CD14-positive monocyte (primary cell): ENCODE measurements around the gene ERGIC3. TPM values are rescaled to one million over a fixed set of nuclear protein-coding genes. Genes with fewer than 3 reads are reported as not detected.
A peak's percentile ranks its signal among the peaks of the same experiment; 100 is the strongest.

Source experiments
- DNase-seq, 3 donors: peaks; one replicate each; pipeline ENCODE4 v3.0.0-alpha.2; 2011 to 2022
- H2AFZ ChIP-seq: 2 replicates; pipeline ENCODE4 v1.6.0; 2012; ENCODE audit warnings: mild to moderate bottlenecking, low read depth, low read length, inconsistent platforms; ENCODE audit not compliant: insufficient read depth, poor library complexity, severe bottlenecking
- H3K27ac ChIP-seq, 2 donors: 1 replicate in 1 of 2; 2 replicates in 1 of 2; pipeline ENCODE4 v1.5.1; 2012 to 2013; ENCODE audit warnings: low read length in 2 of 2, control low read depth in 1 of 2, inconsistent platforms in 1 of 2, low read depth in 1 of 2, mild to moderate bottlenecking in 1 of 2
- H3K27me3 ChIP-seq, 2 donors: one replicate each; pipeline versions ENCODE4 v1.6.0 to v1.6.1; 2011 to 2013; ENCODE audit warnings: low read length in 2 of 2; ENCODE audit not compliant: control insufficient read depth in 2 of 2, insufficient read depth in 2 of 2
- H3K36me3 ChIP-seq, 2 donors: replicated peaks in 1 of 2; 1 replicate in 1 of 2; 2 replicates in 1 of 2; pipeline versions ENCODE4 v1.5.1 to v1.6.1; 2012 to 2013; ENCODE audit warnings: low read length in 2 of 2, control low read depth in 1 of 2, inconsistent platforms in 1 of 2, mild to moderate bottlenecking in 1 of 2; ENCODE audit not compliant: insufficient read depth in 2 of 2, control insufficient read depth in 1 of 2
- H3K4me1 ChIP-seq, 2 donors: 1 replicate in 1 of 2; 2 replicates in 1 of 2; pipeline versions ENCODE4 v1.5.1 to v1.6.1; 2012 to 2013; ENCODE audit warnings: low read length in 2 of 2, control low read depth in 1 of 2, inconsistent platforms in 1 of 2, mild to moderate bottlenecking in 1 of 2, moderate library complexity in 1 of 2; ENCODE audit not compliant: insufficient read depth in 2 of 2, control insufficient read depth in 1 of 2
- H3K4me2 ChIP-seq: replicated peaks from 2 replicates; pipeline ENCODE3; 2012; ENCODE audit warnings: low read length, moderate library complexity, mild to moderate bottlenecking; ENCODE audit not compliant: poor library complexity, severe bottlenecking; ENCODE audit errors: extremely low read depth
- H3K4me3 ChIP-seq, 3 experiments: fragments of 200-600 bp in 1 of 3; sonication (generic) in 1 of 3; replicated peaks in 1 of 3; 1 replicate in 2 of 3; 2 replicates in 1 of 3; pipeline ENCODE4 v1.5.1; 2011 to 2013; ENCODE audit warnings: low read length in 3 of 3, mild to moderate bottlenecking in 3 of 3, control low read depth in 2 of 3, low read depth in 2 of 3, inconsistent platforms in 1 of 3, moderate library complexity in 1 of 3
- H3K79me2 ChIP-seq: 2 replicates; pipeline ENCODE4 v1.6.0; 2012; ENCODE audit warnings: mild to moderate bottlenecking, control low read depth, inconsistent platforms, low read length, moderate library complexity; ENCODE audit not compliant: insufficient read depth
- H3K9ac ChIP-seq: 2 replicates; pipeline ENCODE4 v1.6.0; 2017; ENCODE audit warnings: low read length, mild to moderate bottlenecking; ENCODE audit not compliant: insufficient read depth, poor library complexity, severe bottlenecking
- H3K9me3 ChIP-seq, 2 donors: replicated peaks in 1 of 2; 1 replicate in 1 of 2; 2 replicates in 1 of 2; pipeline versions ENCODE4 v1.5.1 to v1.6.1; 2012 to 2013; ENCODE audit warnings: low read length in 2 of 2, control low read depth in 1 of 2; ENCODE audit not compliant: control insufficient read depth in 1 of 2, insufficient read depth in 1 of 2
- H4K20me1 ChIP-seq: 2 replicates; pipeline ENCODE4 v1.6.0; 2012; ENCODE audit warnings: mild to moderate bottlenecking, low read length, control low read depth, moderate library complexity; ENCODE audit not compliant: insufficient read depth
- H3K27ac Mint-ChIP-seq, 7 donors: one replicate each; pipeline ENCODE4 v1.8.0; 2020; ENCODE audit warnings: mild to moderate bottlenecking in 7 of 7, mixed read lengths in 7 of 7, moderate library complexity in 6 of 7, inconsistent platforms in 2 of 7
- H3K27me3 Mint-ChIP-seq, 3 donors: one replicate each; pipeline ENCODE4 v1.8.0; 2021 to 2022; ENCODE audit warnings: low read depth in 3 of 3, mild to moderate bottlenecking in 3 of 3, mixed read lengths in 3 of 3, moderate library complexity in 3 of 3, inconsistent platforms in 1 of 3
- H3K36me3 Mint-ChIP-seq, 2 donors: one replicate each; pipeline ENCODE4 v1.8.0; 2020; ENCODE audit warnings: mixed read lengths in 2 of 2, inconsistent platforms in 1 of 2, mild to moderate bottlenecking in 1 of 2
- H3K4me1 Mint-ChIP-seq: one replicate; pipeline ENCODE4 v1.8.0; 2020; ENCODE audit warnings: mild to moderate bottlenecking, mixed read lengths
- H3K4me3 Mint-ChIP-seq, 2 donors: one replicate each; pipeline ENCODE4 v1.8.0; 2020; ENCODE audit warnings: mild to moderate bottlenecking in 2 of 2, mixed read lengths in 2 of 2, moderate library complexity in 1 of 2
- H3K9me3 Mint-ChIP-seq, 7 donors: one replicate each; pipeline ENCODE4 v1.8.0; 2020 to 2022; ENCODE audit warnings: mixed read lengths in 7 of 7, mild to moderate bottlenecking in 6 of 7, moderate library complexity in 6 of 7, inconsistent platforms in 2 of 7
- WGBS: methylation state at CpG from one replicate; pipeline ENCODE4 v1.1.5; 2013; ENCODE audit warnings: missing lambda C conversion rate; ENCODE audit not compliant: insufficient coverage; 5-methylcytosine and 5-hydroxymethylcytosine counted together
- intact Hi-C, 2 donors: fragments of 100-400 bp; cut with micrococcal nuclease; formaldehyde crosslinking; loops; one replicate each; pipeline versions ENCODE4 v1.15.0 to v1.15.1; 2023
- polyA plus RNA-seq, 3 donors: library from polyadenylated mRNA; depleted of rRNA in 1 of 3; unstranded in 2 of 3; stranded (reverse) in 1 of 3; fragments of 300-500 nt in 2 of 3; fragments of >200 nt in 1 of 3; fragmentation: Illumina TruSeq in 2 of 3; gene quantifications; 1 replicate in 2 of 3; 2 replicates in 1 of 3; pipeline ENCODE4 v1.2.3, GENCODE V29; 2012 to 2021
- TF ChIP-seq, protein P1 (sequence below): fragments of 200-600 bp; IDR thresholded peaks from one replicate; pipeline ENCODE4 v1.8.0; 2022; ENCODE audit warnings: antibody characterized with exemption, mild to moderate bottlenecking

ERGIC3 gene
- polyA plus RNA-seq, 3 donors, result 128 to 371 (median 130) TPM

DNA sequence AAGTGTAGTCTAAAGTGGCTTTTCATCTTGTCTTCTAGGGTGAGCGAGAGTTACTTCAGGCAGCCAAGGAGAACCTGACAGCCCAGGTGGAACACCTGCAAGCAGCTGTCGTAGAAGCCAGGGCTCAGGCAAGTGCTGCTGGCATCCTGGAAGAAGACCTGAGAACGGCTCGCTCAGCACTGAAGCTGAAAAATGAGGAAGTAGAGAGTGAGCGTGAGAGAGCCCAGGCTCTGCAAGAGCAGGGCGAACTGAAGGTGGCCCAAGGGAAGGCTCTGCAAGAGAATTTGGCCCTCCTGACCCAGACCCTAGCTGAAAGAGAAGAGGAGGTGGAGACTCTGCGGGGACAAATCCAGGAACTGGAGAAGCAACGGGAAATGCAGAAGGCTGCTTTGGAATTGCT lies 39.5 kb upstream of the ERGIC3 start:
- Mint-ChIP-seq H3K27me3 (no peaks in the 10 kb centered on the region), H3K4me3 (no peak overlapping the region), H3K27ac (peak overlapping the region in 4 of 7 donors; percentile 34 to 79 (median 53)), H3K4me1 (peaks cover 8% of the 10 kb centered on the region), H3K36me3 (peaks cover 91 to 94% of the 10 kb centered on the region in 2 donors), H3K9me3 (no peaks in the 10 kb centered on the region)
- DNase-seq, result peak; percentile 12 to 21 (median 14)
- H4K20me1 ChIP-seq, result no peaks in the 10 kb centered on the region
- TF ChIP-seq, protein P1, sequence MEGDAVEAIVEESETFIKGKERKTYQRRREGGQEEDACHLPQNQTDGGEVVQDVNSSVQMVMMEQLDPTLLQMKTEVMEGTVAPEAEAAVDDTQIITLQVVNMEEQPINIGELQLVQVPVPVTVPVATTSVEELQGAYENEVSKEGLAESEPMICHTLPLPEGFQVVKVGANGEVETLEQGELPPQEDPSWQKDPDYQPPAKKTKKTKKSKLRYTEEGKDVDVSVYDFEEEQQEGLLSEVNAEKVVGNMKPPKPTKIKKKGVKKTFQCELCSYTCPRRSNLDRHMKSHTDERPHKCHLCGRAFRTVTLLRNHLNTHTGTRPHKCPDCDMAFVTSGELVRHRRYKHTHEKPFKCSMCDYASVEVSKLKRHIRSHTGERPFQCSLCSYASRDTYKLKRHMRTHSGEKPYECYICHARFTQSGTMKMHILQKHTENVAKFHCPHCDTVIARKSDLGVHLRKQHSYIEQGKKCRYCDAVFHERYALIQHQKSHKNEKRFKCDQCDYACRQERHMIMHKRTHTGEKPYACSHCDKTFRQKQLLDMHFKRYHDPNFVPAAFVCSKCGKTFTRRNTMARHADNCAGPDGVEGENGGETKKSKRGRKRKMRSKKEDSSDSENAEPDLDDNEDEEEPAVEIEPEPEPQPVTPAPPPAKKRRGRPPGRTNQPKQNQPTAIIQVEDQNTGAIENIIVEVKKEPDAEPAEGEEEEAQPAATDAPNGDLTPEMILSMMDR, result no peak
- H3K27ac ChIP-seq, result peak overlapping the region in 1 of 2 donors; percentile 21
- H3K4me3 ChIP-seq, result no peak overlapping the region
- H3K9me3 ChIP-seq, result no peaks in the 10 kb centered on the region
- intact Hi-C loops, result no loop called here
- no peaks in the 10 kb centered on the region for H3K79me2 ChIP-seq
- H3K9ac ChIP-seq, result no peak overlapping the region
- peaks cover 87 to 100% of the 10 kb centered on the region in 2 donors for H3K36me3 ChIP-seq
- no peaks in the 10 kb centered on the region for H3K27me3 ChIP-seq
- H3K4me2 ChIP-seq, result no peak overlapping the region
- 25% methylated on average over 8 of the region's 8 CpGs for WGBS
- no peaks in the 10 kb centered on the region for H3K4me1 ChIP-seq
- H2AFZ ChIP-seq, result no peak overlapping the region

- no peak overlapping the region for H3K4me3 ChIP-seq
- TF ChIP-seq, protein P1, result no peak
- no peaks in the 10 kb centered on the region for H3K4me1 ChIP-seq
- no peaks in the 10 kb centered on the region for H3K79me2 ChIP-seq
- intact Hi-C loops, result no loop called here
- H3K4me3 Mint-ChIP-seq, result no peak overlapping the region
- peak overlapping the region in 2 of 7 donors; percentile 11 to 44 for H3K27ac Mint-ChIP-seq
- H3K9me3 ChIP-seq, result no peaks in the 10 kb centered on the region
- DNase-seq, result no peak
- no peak overlapping the region for H3K9ac ChIP-seq
- peaks cover 87 to 100% of the 10 kb centered on the region in 2 donors for H3K36me3 ChIP-seq
- no peaks in the 10 kb centered on the region for H3K27me3 Mint-ChIP-seq
- H2AFZ ChIP-seq, result no peak overlapping the region
- H3K4me2 ChIP-seq, result no peak overlapping the region
- H3K27me3 ChIP-seq, result no peaks in the 10 kb centered on the region
- H3K4me1 Mint-ChIP-seq, result peaks cover 8% of the 10 kb centered on the region
- H3K36me3 Mint-ChIP-seq, result peaks cover 91 to 94% of the 10 kb centered on the region in 2 donors
- peaks cover 0 to 2% (median 0%) of the 10 kb centered on the region in 7 donors for H3K9me3 Mint-ChIP-seq
- no peak overlapping the region for H3K27ac ChIP-seq
- no peaks in the 10 kb centered on the region for H4K20me1 ChIP-seq
- 100% methylated on average over 10 of the region's 10 CpGs for WGBS
Observed at GRCh38 chr20:35503281-35503680, 38.6 kb upstream of the ERGIC3 start.
